SK-N-SH (cell line): Measurements from ENCODE around the gene ADH1B. TPM values are rescaled to one million over a fixed set of nuclear protein-coding genes. Genes with fewer than 3 reads are reported as not detected.

ENCODE experiments used
- CTCF ChIA-PET: fragments of 300-600, 350-600 bp; formaldehyde crosslinking; extraction: SDS; loops from one replicate; lab custom pipeline; 2021; lab: Yijun Ruan, JAX
- POLR2A ChIA-PET: fragments of 350-600 bp; sonication (Branson Sonifier 250); formaldehyde crosslinking; extraction: SDS; loops from one replicate; lab custom pipeline; 2020; ENCODE audit warnings: antibody characterized with exemption, inconsistent platforms; lab: Yijun Ruan, JAX
- DNase-seq: peaks from one replicate; pipeline ENCODE4 v3.0.0; 2012
- H2AFZ ChIP-seq: fragments of 200-600 bp; sonication (generic); 2 replicates; pipeline ENCODE4 v1.8.1; 2016; ENCODE audit warnings: antibody characterized with exemption, mild to moderate bottlenecking, low read depth
- H3F3A ChIP-seq: fragments of 200-600 bp; sonication (generic); replicated peaks from 2 replicates; pipeline ENCODE3; 2016; ENCODE audit warnings: antibody characterized with exemption, mild to moderate bottlenecking; ENCODE audit not compliant: insufficient read depth
- H3K27ac ChIP-seq, 2 experiments: fragments of 200-500 bp in 1 of 2; fragments of 200-600 bp in 1 of 2; sonication (Bioruptor generic) in 1 of 2; sonication (generic), shearing (Covaris generic) in 1 of 2; 2 replicates each; pipeline versions ENCODE4 v1.5.1 to v1.6.1; 2014 to 2016; ENCODE audit warnings: low read depth in 2 of 2, inconsistent platforms in 1 of 2, low read length in 1 of 2, mild to moderate bottlenecking in 1 of 2, mixed read lengths in 1 of 2
- H3K27me3 ChIP-seq: fragments of 200-600 bp; sonication (generic), shearing (Covaris generic); 2 replicates; pipeline ENCODE4 v1.6.1; 2016; ENCODE audit warnings: mixed run types; ENCODE audit not compliant: insufficient read depth
- H3K36me3 ChIP-seq, 2 experiments: fragments of 200-500 bp in 1 of 2; fragments of 200-600 bp in 1 of 2; sonication (Bioruptor generic) in 1 of 2; sonication (generic) in 1 of 2; replicated peaks in 1 of 2; 2 replicates each; pipeline versions ENCODE3 to v1.5.1; 2014 to 2016; ENCODE audit warnings: low read length in 1 of 2, mild to moderate bottlenecking in 1 of 2; ENCODE audit not compliant: insufficient read depth in 2 of 2, control insufficient read depth in 1 of 2
- H3K4me1 ChIP-seq, 2 experiments: fragments of 200-500 bp in 1 of 2; fragments of 200-600 bp in 1 of 2; sonication (Bioruptor generic) in 1 of 2; sonication (generic), shearing (Covaris generic) in 1 of 2; 2 replicates each; pipeline versions ENCODE4 v1.5.1 to v1.6.1; 2014 to 2016; ENCODE audit warnings: low read depth in 1 of 2, low read length in 1 of 2, mixed run types in 1 of 2; ENCODE audit not compliant: insufficient read depth in 2 of 2, control insufficient read depth in 1 of 2
- H3K4me2 ChIP-seq: fragments of 200-600 bp; sonication (generic), shearing (Covaris generic); 2 replicates; pipeline ENCODE4 v1.6.1; 2017; ENCODE audit warnings: mixed run types
- H3K4me3 ChIP-seq, 2 experiments: fragments of 200-500 bp in 1 of 2; fragments of 200-600 bp in 1 of 2; sonication (Bioruptor generic) in 1 of 2; sonication (generic), shearing (Covaris generic) in 1 of 2; 2 replicates each; pipeline versions ENCODE4 v1.5.1 to v1.8.1; 2014 to 2016; ENCODE audit warnings: low read depth in 2 of 2, inconsistent platforms in 1 of 2, low read length in 1 of 2, mild to moderate bottlenecking in 1 of 2, mixed read lengths in 1 of 2, moderate library complexity in 1 of 2
- H3K79me2 ChIP-seq: fragments of 200-600 bp; sonication (generic); 2 replicates; pipeline ENCODE4 v1.8.1; 2017; ENCODE audit warnings: mild to moderate bottlenecking; ENCODE audit not compliant: insufficient read depth
- H3K9ac ChIP-seq: fragments of 200-600 bp; sonication (generic); 2 replicates; pipeline ENCODE4 v1.6.1; 2017; ENCODE audit warnings: mixed run types
- H3K9me2 ChIP-seq: fragments of 200-600 bp; sonication (generic); 2 replicates; pipeline ENCODE4 v1.6.1; 2017; ENCODE audit warnings: mixed run types
- H3K9me3 ChIP-seq: fragments of 200-600 bp; sonication (generic); 2 replicates; pipeline ENCODE4 v1.6.1; 2017; ENCODE audit warnings: mixed run types, mild to moderate bottlenecking, moderate library complexity
- H4K20me1 ChIP-seq: fragments of 200-600 bp; sonication (generic); 2 replicates; pipeline ENCODE4 v1.6.1; 2017; ENCODE audit warnings: mild to moderate bottlenecking, mixed run types; ENCODE audit not compliant: insufficient read depth
- EP300 ChIP-seq, 2 experiments: IDR thresholded peaks; 2 replicates each; pipeline versions ENCODE4 v1.4.0 to v1.6.1; 2012; ENCODE audit warnings: borderline replicate concordance in 1 of 2, low read depth in 1 of 2, low read length in 1 of 2
- FOXJ3 ChIP-seq: sonication (generic); formaldehyde crosslinking; IDR thresholded peaks from 2 replicates; pipeline ENCODE4 v1.5.1; 2020; ENCODE audit warnings: mild to moderate bottlenecking, missing genetic modification reagents
- FOXM1 ChIP-seq: IDR thresholded peaks from 2 replicates; pipeline ENCODE4 v1.4.0; 2012; ENCODE audit warnings: low read depth, mild to moderate bottlenecking
- GABPA ChIP-seq: IDR thresholded peaks from 2 replicates; pipeline ENCODE4 v1.4.0; 2012; ENCODE audit warnings: low read depth, mild to moderate bottlenecking
- GATA2 ChIP-seq: sonication (generic); formaldehyde crosslinking; IDR thresholded peaks from 2 replicates; pipeline ENCODE4 v1.5.0; 2020; ENCODE audit warnings: mild to moderate bottlenecking, missing genetic modification reagents
- IRF3 ChIP-seq: fragments of 150-350 bp; IDR thresholded peaks from 2 replicates; pipeline ENCODE4 v1.6.1; 2016; ENCODE audit warnings: mild to moderate bottlenecking, low read depth, low read length
- MAX ChIP-seq: IDR thresholded peaks from 2 replicates; pipeline ENCODE4 v1.4.0; 2012; ENCODE audit warnings: low read depth
- MEF2A ChIP-seq: IDR thresholded peaks from 2 replicates; pipeline ENCODE4 v1.4.0; 2012; ENCODE audit warnings: low read depth, borderline replicate concordance
- NFIC ChIP-seq: IDR thresholded peaks from 2 replicates; pipeline ENCODE4 v1.4.0; 2012; ENCODE audit warnings: borderline replicate concordance
- NRF1 ChIP-seq: IDR thresholded peaks from 2 replicates; pipeline ENCODE4 v1.6.1; 2012; ENCODE audit warnings: low read depth, mild to moderate bottlenecking, low read length
- PBX3 ChIP-seq: IDR thresholded peaks from 2 replicates; pipeline ENCODE4; 2012
- RAD21 ChIP-seq: IDR thresholded peaks from 2 replicates; pipeline ENCODE4 v1.6.1; 2012; ENCODE audit warnings: mild to moderate bottlenecking, low read length
- RCOR1 ChIP-seq: fragments of 150-350 bp; IDR thresholded peaks from 2 replicates; pipeline ENCODE4 v1.6.1; 2017; ENCODE audit warnings: antibody characterized with exemption, low read length
- REST ChIP-seq: IDR thresholded peaks from 2 replicates; pipeline ENCODE4 v1.6.1; 2012; ENCODE audit warnings: mild to moderate bottlenecking, low read depth, low read length, moderate library complexity
- RFX5 ChIP-seq: IDR thresholded peaks from 2 replicates; pipeline ENCODE4 v1.6.1; 2012; ENCODE audit warnings: mild to moderate bottlenecking, improper control_type of control experiment, low read length
- SIN3A ChIP-seq: IDR thresholded peaks from 2 replicates; pipeline ENCODE4 v1.6.1; 2012; ENCODE audit warnings: low read depth, mild to moderate bottlenecking, low read length, moderate library complexity, borderline replicate concordance
- TAF1 ChIP-seq: IDR thresholded peaks from 2 replicates; pipeline ENCODE4 v1.6.1; 2012; ENCODE audit warnings: low read depth, mild to moderate bottlenecking, low read length, moderate library complexity, borderline replicate concordance
- TCF12 ChIP-seq: IDR thresholded peaks from 2 replicates; pipeline ENCODE4 v1.4.0; 2012
- USF2 ChIP-seq: fragments of 150-350 bp; IDR thresholded peaks from 2 replicates; pipeline ENCODE4 v1.6.1; 2017; ENCODE audit warnings: antibody characterized with exemption, low read length, low read depth, borderline replicate concordance
- YY1 ChIP-seq: IDR thresholded peaks from 2 replicates; pipeline ENCODE4 v1.4.0; 2012; ENCODE audit warnings: low read depth, mild to moderate bottlenecking
- WGBS: methylation state at CpG from one replicate; pipeline ENCODE4 v1.1.6; 2017; ENCODE audit warnings: low lambda C conversion rate; 5-methylcytosine and 5-hydroxymethylcytosine counted together
- polyA plus RNA-seq, 3 experiments: library from polyadenylated mRNA; depleted of rRNA; stranded (reverse); fragments of >200 nt; gene quantifications; 2 replicates each; pipeline ENCODE4 v1.2.3, GENCODE V29; 2012

The ADH1B gene
- polyA plus RNA-seq, 1 of the 3 experiments (the other 2 are of a cell fraction): not detected

- TF ChIP-seq REST: no peak
- TF ChIP-seq RFX5: no peak
- TF ChIP-seq USF2: no peak
- no peak for TF ChIP-seq NRF1
- no peak for TF ChIP-seq RCOR1
- no peak for TF ChIP-seq RAD21
- TF ChIP-seq SIN3A: no peak
Observed at GRCh38 chr4:99275885-99276284, 45.3 kb downstream of the ADH1B start (continued).

GRCh38 chr4:99275050-99275449 lies 46.2 kb downstream of the ADH1B start:
- H3F3A ChIP-seq: no peaks in the 10 kb centered on the region
- no peaks in the 10 kb centered on the region for H3K4me1 ChIP-seq
- H3K9ac ChIP-seq: no peak overlapping the region
- no peak overlapping the region for H2AFZ ChIP-seq
- H3K4me2 ChIP-seq: no peak overlapping the region
- 41% methylated on average over 5 of the region's 5 CpGs for WGBS
- no peak for DNase-seq
- no peak overlapping the region for H3K4me3 ChIP-seq
- no peaks in the 10 kb centered on the region for H3K36me3 ChIP-seq
- no peak overlapping the region for H3K27ac ChIP-seq
- no peaks in the 10 kb centered on the region for H3K27me3 ChIP-seq
- ChIA-PET CTCF (no interaction called here), POLR2A (no interaction called here)
- no peaks in the 10 kb centered on the region for H3K79me2 ChIP-seq
- no peaks in the 10 kb centered on the region for H4K20me1 ChIP-seq
- TF ChIP-seq MEF2A (no peak), NFIC (no peak), FOXM1 (no peak)
- H3K9me2 ChIP-seq: no peaks in the 10 kb centered on the region
- H3K9me3 ChIP-seq: no peaks in the 10 kb centered on the region

- no peaks in the 10 kb centered on the region for H3F3A ChIP-seq
- no peaks in the 10 kb centered on the region for H4K20me1 ChIP-seq
- H3K9me3 ChIP-seq: no peaks in the 10 kb centered on the region
- H3K9me2 ChIP-seq: no peaks in the 10 kb centered on the region
- H3K36me3 ChIP-seq: no peaks in the 10 kb centered on the region
- POLR2A ChIA-PET: no interaction called here
- CTCF ChIA-PET: no interaction called here
- H3K27ac ChIP-seq: no peak overlapping the region
- H3K9ac ChIP-seq: no peak overlapping the region
- H3K27me3 ChIP-seq: no peaks in the 10 kb centered on the region
- H3K79me2 ChIP-seq: no peaks in the 10 kb centered on the region
- H3K4me3 ChIP-seq: no peak overlapping the region
- H3K4me1 ChIP-seq: no peaks in the 10 kb centered on the region
- no peak overlapping the region for H2AFZ ChIP-seq
- no peak for DNase-seq
- H3K4me2 ChIP-seq: no peak overlapping the region
- WGBS: 38% methylated on average over 2 of the region's 2 CpGs
- no peak for TF ChIP-seq MAX
- TF ChIP-seq RFX5: no peak
- TF ChIP-seq GABPA: no peak
- no peak for TF ChIP-seq MEF2A
- TF ChIP-seq IRF3: no peak
- TF ChIP-seq NFIC: no peak
- no peak for TF ChIP-seq PBX3
- no peak for TF ChIP-seq TAF1
- TF ChIP-seq NRF1: no peak
- no peak for TF ChIP-seq GATA2 (CRISPR knock-in tag)
- no peak for TF ChIP-seq RAD21
- TF ChIP-seq FOXJ3 (CRISPR knock-in tag): no peak
- TF ChIP-seq YY1: no peak
- no peak for TF ChIP-seq TCF12
- TF ChIP-seq RCOR1: no peak
- no peak for TF ChIP-seq EP300 (IDR thresholded peaks at IDR 0.05; ENCODE audit: borderline replicate concordance in 1 of 2, low read depth in 1 of 2, low read length in 1 of 2)
Observed at GRCh38 chr4:99273704-99274103, 47.5 kb downstream of the ADH1B start.
